ENCODE results near the gene CYBB.
"Not testable (repeated sequence)": the region's sequence is repeated elsewhere in the genome, so short reads cannot be mapped to it uniquely, and the experiment has no call there.

CYBB gene

GRCh38 chrX:37779857-37780256 is at the start of gene CYBB:
Gene CYBB, plus strand, starts transcription at chrX:37780059. Its CDS starts 19 bp downstream, at chrX:37780078.
- no peak for DNase-seq

- peak; percentile 63 for DNase-seq
These were observed 34.5 kb upstream of the CYBB start for GRCh38 chrX:37745354-37745753.

GRCh38 chrX:37745835-37746217 is 34.0 kb upstream of the CYBB start:
- no peak for DNase-seq

- no peak for DNase-seq
These were observed 33.5 kb upstream of the CYBB start for GRCh38 chrX:37746218-37746941.

- DNase-seq = no peak
These were observed 32.9 kb upstream of the CYBB start for GRCh38 chrX:37746951-37747350.

GRCh38 chrX:37752281-37752680 is 27.6 kb upstream of the CYBB start:
- no peak for DNase-seq

- no peak for DNase-seq
These were observed 26.9 kb upstream of the CYBB start for GRCh38 chrX:37752936-37753335.

GRCh38 chrX:37753384-37753783 is 26.5 kb upstream of the CYBB start:
- no peak for DNase-seq

GRCh38 chrX:37754516-37754915 is 25.3 kb upstream of the CYBB start:
- DNase-seq = no peak

GRCh38 chrX:37755025-37755424 is 24.8 kb upstream of the CYBB start:
- DNase-seq = no peak

- DNase-seq = no peak
These were observed 22.8 kb upstream of the CYBB start for GRCh38 chrX:37757082-37757481.

GRCh38 chrX:37759351-37759750 is 20.5 kb upstream of the CYBB start:
- no peak for DNase-seq

GRCh38 chrX:37759878-37760418 is 19.9 kb upstream of the CYBB start:
- no peak for DNase-seq

GRCh38 chrX:37763400-37763799 is 16.5 kb upstream of the CYBB start:
- no peak for DNase-seq

- DNase-seq = no peak
These were observed 14.4 kb upstream of the CYBB start for GRCh38 chrX:37765507-37765906.

- DNase-seq = no peak
These were observed 12.4 kb upstream of the CYBB start for GRCh38 chrX:37767430-37767829.

GRCh38 chrX:37768866-37769265 is 11.0 kb upstream of the CYBB start:
- not testable (repeated sequence) for DNase-seq

- no peak for DNase-seq
These were observed 3.4 kb upstream of the CYBB start for GRCh38 chrX:37776283-37776986.

- DNase-seq = no peak
These were observed 2.9 kb upstream of the CYBB start for GRCh38 chrX:37776987-37777325.

GRCh38 chrX:37781081-37781480 is 1.2 kb downstream of the CYBB start:
- DNase-seq = no peak

- DNase-seq = no peak
These were observed 2.0 kb downstream of the CYBB start for GRCh38 chrX:37781814-37782213.

- no peak for DNase-seq
These were observed 2.5 kb downstream of the CYBB start for GRCh38 chrX:37782359-37782758.

GRCh38 chrX:37783305-37783704 is 3.4 kb downstream of the CYBB start:
- DNase-seq = no peak

GRCh38 chrX:37785569-37785968 is 5.7 kb downstream of the CYBB start:
- no peak for DNase-seq

All from stimulated activated CD4-positive, alpha-beta T cell treated with anti-CD3 and anti-CD28 coated beads, Interleukin-4, amount 100 ng/mL, for 4 hours (primary cell).